Stimulated activated CD4-positive, alpha-beta T cell treated with anti-CD3 and anti-CD28 coated beads, Interleukin-2, amount 100 ng/mL, for 48 hours (primary cell): ENCODE measurements around the gene RAB34.
"Not testable (repeated sequence)": the region's sequence is repeated elsewhere in the genome, so short reads cannot be mapped to it uniquely, and the experiment has no call there.

ENCODE experiments used
- DNase-seq, 2 donors: peaks; one replicate each; pipeline ENCODE4 v3.0.0-alpha.2; 2020

The RAB34 gene

GRCh38 chr17:28726627-28727491 lies 9.2 kb upstream of the RAB34 start:
- DNase-seq, result peak; percentile 95 to 97

- peak; percentile 65 to 72 for DNase-seq
Observed at GRCh38 chr17:28726226-28726626, 8.6 kb upstream of the RAB34 start, which contains the start of gene TLCD1. Gene TLCD1 (minus strand): TSS chr17:28726233. CDS start chr17:28726097, 136 bp downstream.

- DNase-seq, result peak; percentile 64 to 67
Observed at GRCh38 chr17:28725660-28726225, 8.1 kb upstream of the RAB34 start.

GRCh38 chr17:28725166-28725659 lies 7.5 kb upstream of the RAB34 start:
- DNase-seq, result no peak

- DNase-seq, result no peak
Observed at GRCh38 chr17:28724500-28725165, 7.0 kb upstream of the RAB34 start.

GRCh38 chr17:28723836-28724499 lies 6.3 kb upstream of the RAB34 start:
- not testable (repeated sequence) for DNase-seq

GRCh38 chr17:28723159-28723835 lies 5.6 kb upstream of the RAB34 start:
- DNase-seq, result no peak

GRCh38 chr17:28722417-28723158 lies 4.9 kb upstream of the RAB34 start:
- no peak for DNase-seq

- not testable (repeated sequence) for DNase-seq
Observed at GRCh38 chr17:28720997-28721329, 3.3 kb upstream of the RAB34 start.

- DNase-seq, result no peak
Observed at GRCh38 chr17:28720247-28720996, 2.8 kb upstream of the RAB34 start.

- no peak for DNase-seq
Observed at GRCh38 chr17:28719021-28719433, 1.4 kb upstream of the RAB34 start.

GRCh38 chr17:28718333-28719020 lies 809 bp upstream of the RAB34 start:
- no peak for DNase-seq

GRCh38 chr17:28716740-28717577 lies 709 bp downstream of the RAB34 start:
- DNase-seq, result no peak

GRCh38 chr17:28715217-28715616 lies 2.5 kb downstream of the RAB34 start:
- no peak for DNase-seq

- DNase-seq, result no peak
Observed at GRCh38 chr17:28714281-28714680, 3.4 kb downstream of the RAB34 start.

GRCh38 chr17:28712705-28713415 lies 4.8 kb downstream of the RAB34 start:
- DNase-seq, result no peak

GRCh38 chr17:28712032-28712704 lies 5.5 kb downstream of the RAB34 start:
- DNase-seq, result peak; percentile 53 to 54

- no peak for DNase-seq
Observed at GRCh38 chr17:28711723-28712031, 6.0 kb downstream of the RAB34 start, which contains the start of gene PROCA1. Gene PROCA1 (minus strand): TSS chr17:28711888. CDS start chr17:28711660, 228 bp downstream.
